ENCODE data around the gene TRIM46.
"Not testable (repeated sequence)": the region's sequence is repeated elsewhere in the genome, so short reads cannot be mapped to it uniquely, and the experiment has no call there.

Gene TRIM46

GRCh38 chr1:155202731-155203515 lies 29.3 kb downstream of the TRIM46 start:
- no peak for DNase-seq (ENCODE audit: low read depth in 3 of 3, low spot score in 1 of 3)

- no peak for DNase-seq (ENCODE audit: low read depth in 3 of 3, low spot score in 1 of 3)
Observed at GRCh38 chr1:155205035-155205434, 31.4 kb downstream of the TRIM46 start.

GRCh38 chr1:155205969-155206593 lies 32.4 kb downstream of the TRIM46 start:
- no peak for DNase-seq (ENCODE audit: low read depth in 3 of 3, low spot score in 1 of 3)

GRCh38 chr1:155206891-155207805 lies 33.5 kb downstream of the TRIM46 start:
- DNase-seq (ENCODE audit: low read depth in 3 of 3, low spot score in 1 of 3) = peak; percentile 75 to 89 (median 81)

- no peak for DNase-seq (ENCODE audit: low read depth in 3 of 3, low spot score in 1 of 3)
Observed at GRCh38 chr1:155207806-155208540, 34.3 kb downstream of the TRIM46 start, which contains the start of gene THBS3. Gene THBS3, minus strand, starts transcription at chr1:155207897. Its CDS starts 21 bp downstream, at chr1:155207876.

- peak; percentile 75 to 82 (median 76) for DNase-seq (ENCODE audit: low read depth in 3 of 3, low spot score in 1 of 3)
Observed at GRCh38 chr1:155208541-155209311, 35.1 kb downstream of the TRIM46 start, which contains the start of gene MTX1. Gene MTX1, plus strand, starts transcription at chr1:155208695. Its CDS starts 110 bp downstream, at chr1:155208805.

GRCh38 chr1:155209312-155209721 lies 35.7 kb downstream of the TRIM46 start:
- no peak for DNase-seq (ENCODE audit: low read depth in 3 of 3, low spot score in 1 of 3)

GRCh38 chr1:155210314-155211104 lies 36.9 kb downstream of the TRIM46 start:
- DNase-seq (ENCODE audit: low read depth in 3 of 3, low spot score in 1 of 3) = no peak

GRCh38 chr1:155211381-155212050 lies 37.9 kb downstream of the TRIM46 start:
- not testable (repeated sequence) for DNase-seq (ENCODE audit: low read depth in 3 of 3, low spot score in 1 of 3)

- not testable (repeated sequence) for DNase-seq (ENCODE audit: low read depth in 3 of 3, low spot score in 1 of 3)
Observed at GRCh38 chr1:155212051-155212440, 38.4 kb downstream of the TRIM46 start.

- not testable (repeated sequence) for DNase-seq (ENCODE audit: low read depth in 3 of 3, low spot score in 1 of 3)
Observed at GRCh38 chr1:155214702-155215101, 41.1 kb downstream of the TRIM46 start.

GRCh38 chr1:155218854-155219591 lies 45.4 kb downstream of the TRIM46 start:
- no peak for DNase-seq (ENCODE audit: low read depth in 3 of 3, low spot score in 1 of 3)

- DNase-seq (ENCODE audit: low read depth in 3 of 3, low spot score in 1 of 3) = no peak
Observed at GRCh38 chr1:155219592-155220031, 46.0 kb downstream of the TRIM46 start.

- DNase-seq (ENCODE audit: low read depth in 3 of 3, low spot score in 1 of 3) = not testable (repeated sequence)
Observed at GRCh38 chr1:155220211-155220965, 46.7 kb downstream of the TRIM46 start.

- no peak for DNase-seq (ENCODE audit: low read depth in 3 of 3, low spot score in 1 of 3)
Observed at GRCh38 chr1:155223047-155223446, 49.4 kb downstream of the TRIM46 start.

GRCh38 chr1:155225404-155225759 lies 51.7 kb downstream of the TRIM46 start:
- not testable (repeated sequence) for DNase-seq (ENCODE audit: low read depth in 3 of 3, low spot score in 1 of 3)
